CD1c-positive myeloid dendritic cell (primary cell): ENCODE measurements around the gene KRT1.
"Not testable (repeated sequence)": the region's sequence is repeated elsewhere in the genome, so short reads cannot be mapped to it uniquely, and the experiment has no call there.

Experiments used
- DNase-seq: peaks from one replicate; pipeline ENCODE4 v3.0.0-alpha.2; 2016; ENCODE audit errors: extremely low spot score

The KRT1 gene

DNA sequence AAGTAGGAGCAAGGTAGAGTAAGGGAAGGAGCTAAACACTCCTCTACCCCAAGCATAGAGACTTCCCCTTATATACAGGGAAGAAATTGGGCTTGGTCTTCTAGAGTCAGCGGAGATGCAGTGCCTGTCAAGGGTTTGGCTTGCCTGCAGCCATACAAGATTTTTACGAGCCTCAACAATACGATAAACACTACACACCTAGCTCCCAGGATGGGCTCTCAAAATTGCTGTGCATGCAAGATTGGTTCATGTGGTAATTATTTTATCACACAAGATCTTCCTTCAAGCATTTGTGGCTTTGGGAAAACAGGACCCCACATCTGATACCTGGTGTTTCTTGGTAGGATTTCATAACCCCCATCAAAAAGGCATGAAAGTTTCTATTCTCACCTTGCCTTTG is at the start of gene KRT1:
Gene KRT1, minus strand, starts transcription at position 45 of the 400 bp plus-strand sequence. CDS start 59 bp downstream, outside the sequence.
- DNase-seq = no peak

GRCh38 chr12:52729147-52729546 is 48.9 kb upstream of the KRT1 start:
- DNase-seq = no peak

GRCh38 chr12:52728374-52728773 is 48.2 kb upstream of the KRT1 start:
- DNase-seq = no peak

DNA sequence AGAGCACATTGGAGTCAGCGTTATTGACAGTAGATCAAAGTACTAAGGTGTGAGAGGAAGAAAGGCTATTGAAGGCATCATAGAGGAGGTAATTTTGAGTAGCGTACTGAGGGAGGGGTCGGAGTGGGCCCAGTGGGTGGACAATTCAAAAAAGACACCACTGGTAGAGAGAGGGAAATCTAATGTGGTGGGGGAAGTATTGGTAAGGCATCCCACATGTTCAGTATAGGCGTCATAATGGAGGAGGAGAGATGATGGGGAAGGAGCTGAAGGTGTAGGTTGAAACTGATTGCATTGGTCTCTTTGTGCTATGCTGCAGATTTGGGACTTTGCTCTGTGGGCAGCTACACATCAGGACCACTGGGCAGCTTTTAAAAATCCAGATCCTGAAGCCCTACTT is 46.8 kb upstream of the KRT1 start:
- DNase-seq = no peak

DNA sequence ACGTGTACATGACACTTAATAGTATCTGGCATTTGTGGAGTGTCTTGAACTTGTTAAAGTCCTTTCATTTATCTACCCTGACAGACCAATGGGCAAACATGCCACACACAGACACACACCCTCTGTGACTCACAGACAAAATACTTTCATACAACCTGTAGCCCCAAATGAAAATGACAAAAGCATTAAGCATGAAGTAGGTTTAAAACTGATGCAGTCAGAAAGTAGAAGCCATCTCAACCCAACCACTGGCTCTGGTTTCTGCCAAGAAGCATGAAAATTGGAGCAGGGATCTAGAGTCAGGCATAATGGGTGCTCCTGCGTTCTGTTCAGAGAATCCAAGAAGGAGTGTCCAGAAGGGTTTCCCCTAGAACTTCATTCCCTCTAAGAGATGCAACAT is 46.2 kb upstream of the KRT1 start:
- no peak for DNase-seq

DNA sequence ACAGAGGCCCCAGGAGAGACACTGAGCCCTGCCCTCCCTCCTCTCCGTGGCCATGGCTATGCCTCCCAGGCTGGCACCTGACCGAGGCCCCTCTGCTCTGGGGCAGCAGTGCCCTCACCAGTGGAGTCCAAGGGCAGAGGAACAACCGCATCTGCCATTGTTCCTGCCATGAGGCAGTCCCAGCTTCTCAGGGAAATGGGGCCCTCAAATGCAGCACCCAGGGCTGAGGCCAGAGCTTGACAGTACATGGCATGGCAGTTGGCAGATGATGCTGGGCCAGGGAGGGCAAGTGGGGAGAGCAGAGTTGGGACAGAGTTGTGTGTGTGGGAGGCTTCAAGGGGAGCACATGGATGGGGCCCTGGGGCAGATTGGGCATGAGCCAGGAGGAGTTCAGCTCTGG is 44.2 kb upstream of the KRT1 start:
- no peak for DNase-seq

DNA sequence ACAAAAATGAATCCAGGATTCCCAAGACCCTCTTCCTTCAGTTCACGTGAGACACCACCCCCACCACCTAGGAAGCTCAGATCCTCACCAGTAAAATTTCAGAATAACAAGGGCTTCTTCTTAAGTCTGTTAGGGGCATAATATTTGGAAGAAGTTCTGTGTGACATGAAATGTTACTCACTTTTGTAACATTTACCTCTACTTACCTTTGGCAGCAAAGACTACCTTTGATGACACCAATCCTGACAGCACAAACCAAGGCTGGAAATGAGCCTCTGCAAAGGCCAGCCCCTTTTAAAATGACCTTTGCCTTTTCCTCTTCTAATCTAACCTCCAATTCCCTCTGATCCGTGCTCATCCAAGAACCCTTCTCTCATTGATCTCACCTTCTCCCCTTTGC is 42.5 kb upstream of the KRT1 start:
- no peak for DNase-seq

DNA sequence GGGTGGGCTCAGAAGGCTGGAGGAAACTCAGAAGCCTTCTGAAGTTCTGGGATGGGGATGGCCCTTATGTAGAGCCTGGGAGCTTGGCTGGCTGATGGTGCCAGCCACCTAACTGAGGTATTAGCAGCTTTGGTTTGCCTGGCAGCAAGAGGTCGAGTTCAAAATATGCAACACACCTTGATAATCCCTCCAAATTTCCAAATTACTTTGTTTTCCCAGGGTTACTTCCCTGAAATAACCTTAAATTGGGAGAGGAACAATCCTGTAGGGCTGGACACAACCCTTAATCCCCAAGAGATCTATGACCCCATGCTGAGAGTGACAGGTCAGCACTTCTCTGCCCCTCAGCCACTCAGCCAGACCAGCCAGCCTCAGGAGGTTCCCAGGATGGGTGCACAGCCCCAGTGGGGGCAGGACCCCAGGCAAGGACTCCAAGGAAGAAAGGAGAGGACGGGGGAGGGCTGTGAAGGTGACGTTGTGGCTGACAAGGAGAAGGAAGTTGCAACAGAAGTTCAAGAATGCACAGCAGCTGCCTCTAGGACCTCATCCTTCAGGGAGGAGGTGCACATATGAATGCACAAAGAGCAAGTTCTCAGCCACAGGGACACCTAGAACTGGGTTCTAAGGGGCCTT is 41.7 kb upstream of the KRT1 start:
- no peak for DNase-seq

- no peak for DNase-seq
Observed at GRCh38 chr12:52720365-52720886, 40.2 kb upstream of the KRT1 start.

DNA sequence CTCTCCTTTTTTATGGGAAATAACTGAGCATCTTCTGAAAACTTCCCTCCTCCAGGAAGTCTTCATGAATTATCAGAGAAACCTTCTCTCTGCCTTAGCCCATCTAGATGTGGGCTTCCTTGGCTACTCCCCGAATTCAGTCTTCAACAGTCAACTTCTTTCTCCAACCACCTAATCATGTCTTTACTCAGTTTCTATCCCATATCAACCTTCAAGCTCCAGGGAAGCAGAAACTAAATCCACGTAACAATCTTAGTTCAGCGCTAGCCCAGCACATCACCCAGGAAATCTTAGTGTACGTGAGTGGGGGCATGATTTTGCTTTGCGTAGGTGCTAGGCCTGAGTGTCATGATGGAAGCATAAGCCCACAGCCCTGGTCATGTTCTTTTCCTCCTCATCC is 35.9 kb upstream of the KRT1 start:
- no peak for DNase-seq

DNA sequence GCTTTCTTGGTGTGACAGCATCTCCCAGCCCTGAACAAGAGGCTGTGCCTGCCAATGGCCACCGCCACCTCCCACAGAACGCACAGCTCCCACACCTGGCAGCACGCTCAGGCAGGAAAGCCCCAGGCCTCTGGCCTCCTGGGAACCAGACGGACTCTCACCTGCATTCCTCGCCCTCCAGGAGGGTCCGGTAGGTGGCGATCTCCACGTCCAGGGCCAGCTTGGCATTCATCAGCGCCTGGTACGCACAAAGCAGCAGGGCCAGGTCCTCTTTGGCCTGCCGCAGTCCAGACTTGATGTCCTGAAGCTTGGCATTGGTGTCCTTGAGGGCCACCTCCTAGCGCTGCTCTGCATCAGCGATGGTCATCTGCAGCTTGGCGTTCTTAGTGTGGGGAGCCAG is 35.2 kb upstream of the KRT1 start:
- DNase-seq = no peak

DNA sequence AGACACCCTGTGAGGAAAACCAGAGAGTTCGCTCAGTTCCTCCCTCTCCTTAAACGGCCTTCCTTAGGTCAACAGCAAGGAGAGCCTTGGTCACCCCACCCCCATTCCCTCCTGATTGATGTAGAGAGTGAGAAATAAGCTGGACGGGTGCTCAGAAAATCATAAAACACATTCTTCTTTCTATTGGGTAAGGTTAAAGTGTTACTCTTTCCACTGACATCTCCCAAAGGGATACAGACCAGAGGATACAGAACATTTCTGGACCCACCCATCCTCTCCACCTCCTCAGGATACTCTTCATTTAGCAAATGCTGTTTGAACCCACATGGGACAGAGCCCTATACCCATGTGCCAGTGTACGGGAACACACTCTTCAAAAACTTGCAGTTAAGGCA is 34.7 kb upstream of the KRT1 start:
- DNase-seq = no peak

DNA sequence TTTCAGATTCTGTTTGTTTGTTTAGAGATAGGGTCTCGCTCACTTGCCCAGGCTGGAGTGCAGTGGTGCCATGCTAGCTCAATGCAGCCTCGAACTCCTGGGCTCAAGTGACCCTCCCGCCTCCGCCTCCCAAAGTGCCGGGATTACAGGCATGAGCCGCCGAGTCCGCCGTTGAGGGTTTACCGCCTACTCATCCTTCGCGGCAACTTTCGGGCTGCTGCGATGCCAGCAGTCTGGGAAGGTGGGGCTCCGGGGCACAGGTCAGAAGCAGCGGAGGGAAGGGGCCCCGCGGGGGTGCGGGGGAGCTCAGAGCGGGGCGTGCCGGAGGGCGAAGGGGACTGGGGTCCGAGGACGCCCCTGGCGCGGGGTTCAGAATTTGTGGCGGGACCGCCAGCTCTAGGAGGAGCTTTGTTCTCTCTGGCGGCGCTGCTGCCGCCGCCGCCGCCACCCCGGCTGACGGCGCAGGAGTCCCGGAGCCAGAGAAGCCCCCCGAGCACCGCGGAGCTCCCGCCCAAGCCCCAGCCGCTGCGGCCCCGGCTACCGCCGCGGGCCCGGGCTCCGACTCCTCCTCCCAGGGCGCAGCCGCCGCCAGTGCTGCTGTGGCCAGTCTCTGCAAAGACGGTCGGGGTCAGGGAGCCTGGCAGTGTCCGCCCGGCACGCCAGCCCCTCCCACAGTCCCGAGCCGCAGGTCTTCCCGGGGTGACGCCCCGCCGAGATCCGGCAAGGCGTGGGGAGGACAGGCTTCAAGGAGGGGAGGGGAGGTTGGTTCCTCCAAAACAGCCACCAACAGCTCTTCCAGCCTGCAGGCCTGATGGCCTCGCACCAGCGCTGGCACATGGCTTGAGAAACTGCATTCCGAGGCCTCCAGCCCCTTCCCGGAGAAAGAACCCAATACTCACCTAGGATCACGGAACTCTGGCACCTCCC is 34.0 kb upstream of the KRT1 start:
- DNase-seq = peak; percentile 3

GRCh38 chr12:52712122-52712521 is 31.9 kb upstream of the KRT1 start:
- not testable (repeated sequence) for DNase-seq

DNA sequence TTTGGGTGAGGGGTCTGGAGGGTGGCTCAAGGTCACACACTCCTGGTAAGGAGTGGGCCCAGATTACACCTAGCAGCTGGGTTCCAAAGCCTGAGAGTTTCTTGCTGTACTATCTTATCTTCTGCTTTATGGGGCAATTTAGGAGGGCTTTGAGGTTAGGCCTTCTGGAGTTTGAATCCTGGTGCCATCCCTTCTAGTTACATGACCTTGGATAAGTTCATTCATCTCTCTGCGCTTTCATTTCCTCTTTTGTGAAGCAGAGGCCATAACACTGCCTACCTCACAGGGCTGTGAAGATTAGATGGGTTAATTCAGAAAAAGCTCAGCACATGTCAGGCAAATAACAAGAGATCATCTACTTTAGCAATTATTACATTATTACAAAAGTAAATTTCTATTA is 30.5 kb upstream of the KRT1 start:
- peak; percentile 24 for DNase-seq

GRCh38 chr12:52708010-52708409 is 27.8 kb upstream of the KRT1 start:
- DNase-seq = no peak

DNA sequence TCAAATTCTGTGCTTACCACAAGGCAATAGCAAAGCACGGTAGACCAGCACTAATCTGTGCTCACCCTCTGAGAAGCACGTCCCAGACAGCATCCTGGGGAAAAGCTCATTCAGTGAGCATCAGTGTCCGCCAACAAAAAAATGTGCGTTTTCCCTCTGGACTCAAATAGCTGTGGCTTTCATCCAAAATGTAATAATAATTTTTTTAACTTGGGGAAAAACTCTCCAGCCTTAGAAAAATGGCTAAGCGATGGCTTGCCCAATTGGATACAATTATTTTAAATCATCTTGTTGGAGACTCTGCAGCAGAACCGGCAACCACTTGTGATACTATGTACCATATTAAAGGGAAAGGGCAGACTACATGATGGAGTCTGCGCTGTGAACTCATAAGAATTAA is 24.3 kb upstream of the KRT1 start:
- no peak for DNase-seq

DNA sequence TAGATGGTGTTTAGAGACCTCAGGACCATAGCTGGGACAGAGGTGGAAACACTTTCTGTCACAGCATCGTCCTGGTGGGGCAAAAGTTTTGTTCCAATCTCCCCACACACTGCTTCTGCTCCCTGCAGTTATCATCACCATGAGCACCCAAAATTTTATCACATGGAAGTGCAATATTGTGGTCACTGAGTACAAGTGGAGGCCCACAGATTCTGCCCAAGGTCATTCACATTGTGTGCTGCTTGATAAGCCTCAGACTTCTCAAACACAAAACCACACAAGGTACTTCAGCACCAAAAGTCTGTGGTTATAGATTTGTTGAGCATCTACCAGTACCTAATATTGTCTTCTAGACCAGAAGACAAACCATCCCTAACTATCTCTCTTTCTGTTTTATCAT is 23.7 kb upstream of the KRT1 start:
- DNase-seq = no peak

- DNase-seq = no peak
Observed at GRCh38 chr12:52703424-52703823, 23.2 kb upstream of the KRT1 start, which contains the start of gene KRT77. Gene KRT77, minus strand, starts transcription at chr12:52703524. Its CDS starts 90 bp downstream, at chr12:52703434.

DNA sequence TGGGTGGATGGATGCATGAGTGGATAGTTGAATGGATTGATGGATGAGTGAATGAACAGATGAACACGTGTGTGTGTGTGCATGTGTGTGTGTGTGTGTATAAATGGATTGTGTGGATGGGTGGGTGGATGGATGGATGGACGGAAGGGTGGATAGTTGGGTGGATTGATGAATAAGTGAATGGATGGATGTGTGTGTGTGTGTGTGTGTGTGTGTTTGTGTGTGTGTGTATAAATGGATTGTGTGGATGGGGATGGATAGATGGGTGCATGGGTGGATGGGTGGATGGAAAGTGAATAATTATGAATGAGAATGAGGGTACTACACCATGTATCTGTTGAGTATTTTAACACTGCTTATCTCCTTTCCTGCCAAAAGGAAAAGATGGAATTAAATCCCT is 22.1 kb upstream of the KRT1 start:
- no peak for DNase-seq

DNA sequence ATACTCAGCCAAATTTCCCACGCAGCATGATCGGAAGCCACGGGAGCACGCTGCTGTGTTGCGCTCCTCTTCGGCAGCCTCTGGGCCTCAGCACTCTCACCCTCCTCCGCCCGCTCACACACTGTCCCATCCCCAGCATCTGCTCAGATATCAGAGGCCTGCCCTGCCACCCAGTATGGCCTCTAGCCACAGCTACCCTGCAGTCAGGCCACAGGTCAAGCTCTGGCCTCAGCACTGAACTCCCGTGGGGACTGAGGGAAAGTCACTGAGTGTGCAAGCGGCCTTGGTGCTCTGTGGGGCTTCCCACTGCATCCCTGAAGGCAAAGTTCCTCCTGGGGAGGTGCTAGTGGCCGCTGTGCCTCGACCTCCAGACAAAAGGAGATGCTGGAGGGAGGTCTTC is 21.1 kb upstream of the KRT1 start:
- no peak for DNase-seq

GRCh38 chr12:52699960-52700359 is 19.8 kb upstream of the KRT1 start:
- DNase-seq = no peak

DNA sequence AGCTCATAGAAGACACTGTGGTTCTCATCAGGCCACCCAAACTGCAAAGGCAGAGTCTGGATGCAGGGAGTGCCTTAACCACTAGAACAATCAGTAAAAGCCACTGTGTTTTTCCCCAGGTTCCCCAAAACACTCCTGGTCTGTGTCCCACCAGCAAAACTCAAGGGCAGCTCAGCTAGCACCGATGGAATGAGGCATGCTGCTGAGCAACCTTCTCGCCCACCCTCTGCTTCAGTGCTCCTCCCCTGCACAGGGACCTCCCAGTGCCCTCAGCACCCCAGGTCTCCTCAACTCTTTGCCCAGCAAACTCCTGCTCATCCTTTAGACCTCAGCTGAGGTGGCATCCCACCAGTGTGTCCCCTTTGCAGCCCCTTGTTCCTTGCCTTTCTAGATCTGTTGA is 19.2 kb upstream of the KRT1 start:
- no peak for DNase-seq
